Left colon (tissue), 2 donors: ENCODE results near the gene NMT1. TPM values are rescaled to one million over a fixed set of nuclear protein-coding genes. Genes with fewer than 3 reads are reported as not detected.

Source experiments
- ATAC-seq: fragments of 200-7000 bp; cut with Tn5 transposase; one replicate; pipeline ENCODE4 v1.9.1; 2020; ENCODE audit warnings: mild to moderate bottlenecking, moderate library complexity
- DNase-seq, 2 donors: peaks; one replicate each; pipeline ENCODE4 v3.0.0-alpha.2; 2020
- intact Hi-C, 2 donors: fragments of 100-400 bp; cut with DNase I in 1 of 2; cut with micrococcal nuclease in 1 of 2; formaldehyde crosslinking; loops; one replicate each; pipeline versions ENCODE4 v1.11.2 to v1.14.0; 2022; cut with DNase I, micrococcal nuclease
- total RNA-seq, 2 donors: library from RNA; stranded (reverse); fragmentation: NEBNext Ultra II Directional; extraction: Animal tissue kit (Norgen Biotek cat#: 25700); gene quantifications; one replicate each; pipeline ENCODE4 v1.2.1, GENCODE V29; 2021
- donor health status: DM: no; HTN: no; CAD: no.
- donor health status: DM: yes; HTN: yes; CAD: no.

The NMT1 gene
- total RNA-seq, 2 donors from 2014 or later: 48.2 to 69.5 TPM

GRCh38 chr17:45110676-45111611 lies 49.8 kb downstream of the NMT1 start:
- intact Hi-C loops: no loop called here
- ATAC-seq: no peak
- peak in 1 of 2 donors; percentile 56 for DNase-seq

GRCh38 chr17:45111850-45112249 lies 50.7 kb downstream of the NMT1 start:
- DNase-seq (no peak), ATAC-seq (no peak)
- intact Hi-C loops: no loop called here

- intact Hi-C loops: no loop called here
- DNase-seq: no peak
- ATAC-seq: no peak
Measured at GRCh38 chr17:45112559-45113423, 51.7 kb downstream of the NMT1 start.

GRCh38 chr17:45113424-45113754 lies 52.3 kb downstream of the NMT1 start:
- no peak for ATAC-seq
- DNase-seq: no peak
- intact Hi-C loops: no loop called here

- no peak for ATAC-seq
- intact Hi-C loops: no loop called here
- no peak for DNase-seq
Measured at GRCh38 chr17:45114117-45114932, 53.2 kb downstream of the NMT1 start.

GRCh38 chr17:45115015-45115625 lies 54.0 kb downstream of the NMT1 start:
- no peak for ATAC-seq
- no peak for DNase-seq
- intact Hi-C loops: no loop called here

GRCh38 chr17:45115871-45116270 lies 54.8 kb downstream of the NMT1 start:
- ATAC-seq (no peak), DNase-seq (no peak)
- intact Hi-C loops: no loop called here

GRCh38 chr17:45116434-45117016 lies 55.4 kb downstream of the NMT1 start:
- ATAC-seq (no peak), DNase-seq (no peak)
- intact Hi-C loops: no loop called here

GRCh38 chr17:45117334-45117733 lies 56.2 kb downstream of the NMT1 start:
- no peak for DNase-seq
- ATAC-seq: no peak
- intact Hi-C loops: no loop called here

- DNase-seq: no peak
- ATAC-seq: no peak
- intact Hi-C loops: no loop called here
Measured at GRCh38 chr17:45117848-45118646, 56.9 kb downstream of the NMT1 start.

GRCh38 chr17:45118691-45119090 lies 57.6 kb downstream of the NMT1 start:
- no peak for DNase-seq
- no peak for ATAC-seq
- intact Hi-C loops: no loop called here

GRCh38 chr17:45119964-45120363 lies 58.8 kb downstream of the NMT1 start:
- intact Hi-C loops: no loop called here
- ATAC-seq: no peak
- no peak for DNase-seq

GRCh38 chr17:45120558-45120957 lies 59.4 kb downstream of the NMT1 start:
- DNase-seq (no peak), ATAC-seq (no peak)
- intact Hi-C loops: no loop called here

- no peak for ATAC-seq
- intact Hi-C loops: no loop called here
Measured at GRCh38 chr17:45121055-45121454, 59.9 kb downstream of the NMT1 start.

GRCh38 chr17:45123076-45123770 lies 62.1 kb downstream of the NMT1 start:
- intact Hi-C loops: no loop called here
- ATAC-seq: no peak

More at GRCh38 chr17:45121055-45121454, 59.9 kb downstream of the NMT1 start:
- DNase-seq: no peak

GRCh38 chr17:45123930-45124796 lies 63.0 kb downstream of the NMT1 start:
- peak; percentile 72 to 86 for DNase-seq
- peak; percentile 62 for ATAC-seq
- intact Hi-C loops: no loop called here

More at GRCh38 chr17:45123076-45123770, 62.1 kb downstream of the NMT1 start:
- no peak for DNase-seq
